Panc1 (cell line): ENCODE results near the gene IFITM2. TPM values are rescaled to one million over a fixed set of nuclear protein-coding genes. Genes with fewer than 3 reads are reported as not detected.
A peak's percentile ranks its signal among the peaks of the same experiment; 100 is the strongest.

ENCODE experiments used
- ATAC-seq: fragments of 200-7000 bp; cut with Tn5 transposase; 2 replicates; pipeline ENCODE4 v1.9.1; 2020; ENCODE audit warnings: mild to moderate bottlenecking, moderate library complexity
- BruUV-seq: library from RNA; stranded (reverse); fragments of 400-500 nt; replicated peaks from 2 replicates; lab custom pipeline; 2021; lab: Mats Ljungman, UMichigan
- CTCF ChIA-PET: fragments of 300-600 bp; sonication (Branson Sonifier 250); formaldehyde crosslinking; loops from one replicate; lab custom pipeline; 2022; ENCODE audit warnings: antibody characterized with exemption; lab: Charles Lee
- POLR2A ChIA-PET: fragments of 300-600 bp; sonication (Branson Sonifier 250); formaldehyde crosslinking; loops from one replicate; lab custom pipeline; 2022; ENCODE audit warnings: antibody characterized with exemption; lab: Charles Lee
- DNase-seq: peaks from one replicate; pipeline ENCODE4 v3.0.0-alpha.2; 2010; ENCODE audit warnings: low read depth, low spot score
- H3K27ac ChIP-seq: 2 replicates; pipeline ENCODE4 v1.5.1; 2011; ENCODE audit warnings: mild to moderate bottlenecking, low read length, inconsistent platforms
- H3K27me3 ChIP-seq: fragments of 200-500 bp; sonication (Bioruptor generic); 2 replicates; pipeline ENCODE4 v1.6.0; 2014; ENCODE audit warnings: low read length, inconsistent platforms; ENCODE audit not compliant: control insufficient read depth, insufficient read depth
- H3K36me3 ChIP-seq: fragments of 200-500 bp; sonication (Bioruptor generic); 2 replicates; pipeline ENCODE4 v1.5.1; 2014; ENCODE audit warnings: inconsistent platforms, mild to moderate bottlenecking, low read length, moderate library complexity; ENCODE audit not compliant: control insufficient read depth, insufficient read depth
- H3K4me1 ChIP-seq: 2 replicates; pipeline ENCODE4 v1.5.1; 2011; ENCODE audit warnings: inconsistent platforms, mild to moderate bottlenecking, low read length, moderate library complexity; ENCODE audit not compliant: control insufficient read depth, insufficient read depth
- H3K4me3 ChIP-seq, 2 experiments: 2 replicates each; pipeline ENCODE4 v1.5.1; 2011 to 2012; ENCODE audit warnings: low read depth in 2 of 2, low read length in 2 of 2, mild to moderate bottlenecking in 2 of 2, inconsistent platforms in 1 of 2, moderate library complexity in 1 of 2
- H3K9me3 ChIP-seq: fragments of 200-500 bp; sonication (Bioruptor generic); 2 replicates; pipeline ENCODE4 v1.5.1; 2014; ENCODE audit warnings: low read depth, mild to moderate bottlenecking, inconsistent platforms, low read length, moderate library complexity; ENCODE audit not compliant: control insufficient read depth, insufficient read depth
- POLR2AphosphoS5 ChIP-seq: IDR thresholded peaks from 2 replicates; pipeline ENCODE4 v1.6.1; 2012; ENCODE audit warnings: mild to moderate bottlenecking, low read depth, low read length, moderate library complexity
- SIN3A ChIP-seq: IDR thresholded peaks from 2 replicates; pipeline ENCODE4 v1.6.1; 2012; ENCODE audit warnings: low read depth, mild to moderate bottlenecking, low read length, moderate library complexity, borderline replicate concordance; ENCODE audit not compliant: insufficient read depth
- TCF7L2 ChIP-seq: IDR thresholded peaks from 2 replicates; pipeline ENCODE4 v1.6.1; 2011; ENCODE audit warnings: mild to moderate bottlenecking, low read depth, low read length, inconsistent platforms
- in situ Hi-C: cut with HindIII; loops from 2 replicates; pipeline ENCODE4 v1.10.0; 2016; ENCODE audit warnings: low sequenced_read_pairs, low pct_unique_long_range_greater_than_20kb
- intact Hi-C: fragments of 100-400 bp; cut with micrococcal nuclease; formaldehyde crosslinking; loops from one replicate; pipeline ENCODE4 v1.10.0; 2022; ENCODE audit not compliant: unreplicated experiment
- total RNA-seq: library from RNA; stranded (reverse); gene quantifications from one replicate; pipeline ENCODE4 v1.2.1, GENCODE V29; 2021; ENCODE audit not compliant: unreplicated experiment
- TF ChIP-seq, protein P1 (sequence below), 2 experiments: IDR thresholded peaks; 2 replicates each; pipeline ENCODE4 v1.6.1; 2011 to 2012; ENCODE audit warnings: low read depth in 2 of 2, control low read depth in 1 of 2, low read length in 1 of 2, mild to moderate bottlenecking in 1 of 2, moderate library complexity in 1 of 2; ENCODE audit not compliant: insufficient read depth in 1 of 2
- TF ChIP-seq, protein P2 (sequence below): fragments of 450-650 bp; IDR thresholded peaks from 2 replicates; pipeline ENCODE4 v1.5.1; 2017; ENCODE audit warnings: mild to moderate bottlenecking

IFITM2 gene
- total RNA-seq, 1 experiment from 2014 or later = 183 TPM

GRCh38 chr11:352456-353031 is 44.9 kb downstream of the IFITM2 start:
- H3K4me1 ChIP-seq = peaks cover 40% of the 10 kb centered on the region
- POLR2A ChIA-PET = no interaction called here
- H3K9me3 ChIP-seq = no peaks in the 10 kb centered on the region

GRCh38 chr11:353179-353873 is 45.7 kb downstream of the IFITM2 start:
- ChIA-PET CTCF (no interaction called here), POLR2A (interaction anchor here (0.6 kb wide), 2 partner anchors 15 to 70 kb away, joined by 5 to 11 read pairs; no protein-coding TSS in a partner anchor)
- H3K9me3 ChIP-seq = no peaks in the 10 kb centered on the region
- intact Hi-C loops = loop anchor here (10.0 kb wide), 1 partner anchor 139 kb away; no protein-coding TSS in a partner anchor
- peaks cover 40% of the 10 kb centered on the region for H3K4me1 ChIP-seq
- BruUV-seq = no TSS peak
- H3K4me3 ChIP-seq = no peak overlapping the region
- peak overlapping the region; percentile 99 for H3K27ac ChIP-seq
- in situ Hi-C loops = no loop called here
- no peaks in the 10 kb centered on the region for H3K27me3 ChIP-seq
- ATAC-seq (peak; percentile 43), DNase-seq (no peak)
- TF ChIP-seq TCF7L2 (no peak), SIN3A (no peak), POLR2AphosphoS5 (no peak)
- TF ChIP-seq, protein P1, sequence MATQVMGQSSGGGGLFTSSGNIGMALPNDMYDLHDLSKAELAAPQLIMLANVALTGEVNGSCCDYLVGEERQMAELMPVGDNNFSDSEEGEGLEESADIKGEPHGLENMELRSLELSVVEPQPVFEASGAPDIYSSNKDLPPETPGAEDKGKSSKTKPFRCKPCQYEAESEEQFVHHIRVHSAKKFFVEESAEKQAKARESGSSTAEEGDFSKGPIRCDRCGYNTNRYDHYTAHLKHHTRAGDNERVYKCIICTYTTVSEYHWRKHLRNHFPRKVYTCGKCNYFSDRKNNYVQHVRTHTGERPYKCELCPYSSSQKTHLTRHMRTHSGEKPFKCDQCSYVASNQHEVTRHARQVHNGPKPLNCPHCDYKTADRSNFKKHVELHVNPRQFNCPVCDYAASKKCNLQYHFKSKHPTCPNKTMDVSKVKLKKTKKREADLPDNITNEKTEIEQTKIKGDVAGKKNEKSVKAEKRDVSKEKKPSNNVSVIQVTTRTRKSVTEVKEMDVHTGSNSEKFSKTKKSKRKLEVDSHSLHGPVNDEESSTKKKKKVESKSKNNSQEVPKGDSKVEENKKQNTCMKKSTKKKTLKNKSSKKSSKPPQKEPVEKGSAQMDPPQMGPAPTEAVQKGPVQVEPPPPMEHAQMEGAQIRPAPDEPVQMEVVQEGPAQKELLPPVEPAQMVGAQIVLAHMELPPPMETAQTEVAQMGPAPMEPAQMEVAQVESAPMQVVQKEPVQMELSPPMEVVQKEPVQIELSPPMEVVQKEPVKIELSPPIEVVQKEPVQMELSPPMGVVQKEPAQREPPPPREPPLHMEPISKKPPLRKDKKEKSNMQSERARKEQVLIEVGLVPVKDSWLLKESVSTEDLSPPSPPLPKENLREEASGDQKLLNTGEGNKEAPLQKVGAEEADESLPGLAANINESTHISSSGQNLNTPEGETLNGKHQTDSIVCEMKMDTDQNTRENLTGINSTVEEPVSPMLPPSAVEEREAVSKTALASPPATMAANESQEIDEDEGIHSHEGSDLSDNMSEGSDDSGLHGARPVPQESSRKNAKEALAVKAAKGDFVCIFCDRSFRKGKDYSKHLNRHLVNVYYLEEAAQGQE (IDR thresholded peaks at IDR 0.05; ENCODE audit: insufficient read depth in 1 of 2, low read depth in 2 of 2, low read length in 1 of 2) = no peak
- TF ChIP-seq, protein P2, sequence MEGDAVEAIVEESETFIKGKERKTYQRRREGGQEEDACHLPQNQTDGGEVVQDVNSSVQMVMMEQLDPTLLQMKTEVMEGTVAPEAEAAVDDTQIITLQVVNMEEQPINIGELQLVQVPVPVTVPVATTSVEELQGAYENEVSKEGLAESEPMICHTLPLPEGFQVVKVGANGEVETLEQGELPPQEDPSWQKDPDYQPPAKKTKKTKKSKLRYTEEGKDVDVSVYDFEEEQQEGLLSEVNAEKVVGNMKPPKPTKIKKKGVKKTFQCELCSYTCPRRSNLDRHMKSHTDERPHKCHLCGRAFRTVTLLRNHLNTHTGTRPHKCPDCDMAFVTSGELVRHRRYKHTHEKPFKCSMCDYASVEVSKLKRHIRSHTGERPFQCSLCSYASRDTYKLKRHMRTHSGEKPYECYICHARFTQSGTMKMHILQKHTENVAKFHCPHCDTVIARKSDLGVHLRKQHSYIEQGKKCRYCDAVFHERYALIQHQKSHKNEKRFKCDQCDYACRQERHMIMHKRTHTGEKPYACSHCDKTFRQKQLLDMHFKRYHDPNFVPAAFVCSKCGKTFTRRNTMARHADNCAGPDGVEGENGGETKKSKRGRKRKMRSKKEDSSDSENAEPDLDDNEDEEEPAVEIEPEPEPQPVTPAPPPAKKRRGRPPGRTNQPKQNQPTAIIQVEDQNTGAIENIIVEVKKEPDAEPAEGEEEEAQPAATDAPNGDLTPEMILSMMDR = no peak
- no peaks in the 10 kb centered on the region for H3K36me3 ChIP-seq

More at GRCh38 chr11:352456-353031, 44.9 kb downstream of the IFITM2 start:
- H3K36me3 ChIP-seq = no peaks in the 10 kb centered on the region
- in situ Hi-C loops = no loop called here
- no peaks in the 10 kb centered on the region for H3K27me3 ChIP-seq
- intact Hi-C loops = loop anchor here (10.0 kb wide), 1 partner anchor 138 kb away; no protein-coding TSS in a partner anchor
- CTCF ChIA-PET = interaction anchor here (0.6 kb wide), 1 partner anchor 146 kb away, joined by 3 read pairs; no protein-coding TSS in a partner anchor
- TF ChIP-seq SIN3A = no peak
- TF ChIP-seq TCF7L2 = no peak
- TF ChIP-seq, protein P2 = no peak
- TF ChIP-seq POLR2AphosphoS5 = no peak
- TF ChIP-seq, protein P1 (IDR thresholded peaks at IDR 0.05; ENCODE audit: insufficient read depth in 1 of 2, low read depth in 2 of 2, low read length in 1 of 2) = no peak
- DNase-seq = no peak
- no peak overlapping the region for H3K4me3 ChIP-seq
- ATAC-seq = no peak
- no TSS peak for BruUV-seq
- H3K27ac ChIP-seq = peak overlapping the region; percentile 99
